H9 (cell line): ENCODE measurements around the gene GAD1. TPM values are rescaled to one million over a fixed set of nuclear protein-coding genes. Genes with fewer than 3 reads are reported as not detected.
A peak's percentile ranks its signal among the peaks of the same experiment; 100 is the strongest.

Experiments
- DNase-seq: peaks from one replicate; pipeline ENCODE4 v3.0.0-alpha.2; 2017
- H2AFZ ChIP-seq: one replicate; pipeline ENCODE4 v1.6.1; 2013; ENCODE audit warnings: mild to moderate bottlenecking, low read length, control low read depth, moderate library complexity
- H2AK5ac ChIP-seq: 2 replicates; pipeline ENCODE4 v1.6.1; 2013; ENCODE audit warnings: low read length, control low read depth, mixed read lengths; ENCODE audit not compliant: insufficient read length
- H2BK120ac ChIP-seq: one replicate; pipeline ENCODE4 v1.6.1; 2013; ENCODE audit warnings: low read depth, mild to moderate bottlenecking, low read length, control low read depth, inconsistent platforms; ENCODE audit not compliant: poor library complexity, severe bottlenecking
- H2BK12ac ChIP-seq: 2 replicates; pipeline ENCODE4 v1.6.1; 2013; ENCODE audit warnings: low read length, control low read depth, mixed read lengths, low read depth; ENCODE audit not compliant: insufficient read length
- H2BK15ac ChIP-seq: 2 replicates; pipeline ENCODE4 v1.6.1; 2013; ENCODE audit warnings: low read depth, low read length, control low read depth
- H2BK20ac ChIP-seq: one replicate; pipeline ENCODE4 v1.6.1; 2013; ENCODE audit warnings: low read depth, mild to moderate bottlenecking, low read length, control low read depth, inconsistent platforms; ENCODE audit not compliant: poor library complexity, severe bottlenecking
- H2BK5ac ChIP-seq: 2 replicates; pipeline ENCODE4 v1.6.1; 2013; ENCODE audit warnings: low read length, control low read depth, mixed read lengths; ENCODE audit not compliant: insufficient read length
- H3K14ac ChIP-seq: 2 replicates; pipeline ENCODE4 v1.6.1; 2013; ENCODE audit warnings: low read length, control low read depth; ENCODE audit not compliant: insufficient read depth
- H3K18ac ChIP-seq: 2 replicates; pipeline ENCODE4 v1.6.1; 2013; ENCODE audit warnings: low read depth, mild to moderate bottlenecking, mixed read lengths, low read length, control low read depth; ENCODE audit not compliant: insufficient read length
- H3K23ac ChIP-seq: 2 replicates; pipeline ENCODE4 v1.6.1; 2013; ENCODE audit warnings: low read length, control low read depth, mixed read lengths, low read depth; ENCODE audit not compliant: insufficient read length
- H3K23me2 ChIP-seq: 2 replicates; pipeline ENCODE4 v1.6.1; 2013; ENCODE audit warnings: low read depth, mild to moderate bottlenecking, mixed read lengths, low read length, control low read depth; ENCODE audit not compliant: insufficient read length, poor library complexity, severe bottlenecking
- H3K27ac ChIP-seq: 2 replicates; pipeline ENCODE4 v1.5.1; 2013; ENCODE audit warnings: low read length, control low read depth, mixed read lengths, low read depth; ENCODE audit not compliant: insufficient read length
- H3K27me3 ChIP-seq: 2 replicates; pipeline ENCODE4 v1.6.1; 2013; ENCODE audit warnings: low read length, control low read depth, inconsistent platforms; ENCODE audit not compliant: insufficient read depth
- H3K4ac ChIP-seq: 2 replicates; pipeline ENCODE4 v1.6.1; 2013; ENCODE audit warnings: low read depth, mild to moderate bottlenecking, control low read depth, inconsistent platforms, low read length, moderate library complexity
- H3K4me1 ChIP-seq: 2 replicates; pipeline ENCODE4 v1.6.1; 2013; ENCODE audit warnings: low read length, control low read depth, inconsistent platforms; ENCODE audit not compliant: insufficient read depth
- H3K4me2 ChIP-seq: 2 replicates; pipeline ENCODE4 v1.6.1; 2013; ENCODE audit warnings: low read length, control low read depth, mixed read lengths; ENCODE audit not compliant: insufficient read length, insufficient read depth
- H3K56ac ChIP-seq: 2 replicates; pipeline ENCODE4 v1.6.1; 2013; ENCODE audit warnings: low read depth, mild to moderate bottlenecking, mixed read lengths, low read length, control low read depth; ENCODE audit not compliant: insufficient read length
- H3K79me1 ChIP-seq: 2 replicates; pipeline ENCODE4 v1.6.1; 2013; ENCODE audit warnings: low read depth, mild to moderate bottlenecking, moderate library complexity, low read length, control low read depth, inconsistent platforms; ENCODE audit not compliant: insufficient read depth, poor library complexity, severe bottlenecking
- H3K79me2 ChIP-seq: 2 replicates; pipeline ENCODE4 v1.6.1; 2013; ENCODE audit warnings: low read length, control low read depth, inconsistent platforms; ENCODE audit not compliant: insufficient read depth
- H3K9ac ChIP-seq: 2 replicates; pipeline ENCODE4 v1.6.1; 2013; ENCODE audit warnings: low read length, control low read depth, mixed read lengths; ENCODE audit not compliant: insufficient read length; ENCODE audit errors: extremely low read depth
- H3K9me3 ChIP-seq: one replicate; pipeline ENCODE4 v1.6.1; 2013; ENCODE audit warnings: low read depth, low read length, inconsistent platforms; ENCODE audit not compliant: control insufficient read depth
- H3T11ph ChIP-seq: one replicate; pipeline ENCODE4 v1.6.1; 2013; ENCODE audit warnings: mild to moderate bottlenecking, low read length, control low read depth, inconsistent platforms
- H4K20me1 ChIP-seq: one replicate; pipeline ENCODE4 v1.6.1; 2013; ENCODE audit not compliant: control insufficient read depth, insufficient read length, insufficient read depth
- H4K5ac ChIP-seq: 2 replicates; pipeline ENCODE4 v1.6.1; 2013; ENCODE audit warnings: low read depth, mild to moderate bottlenecking, mixed read lengths, low read length, control low read depth; ENCODE audit not compliant: insufficient read length
- H4K8ac ChIP-seq: replicated peaks from 2 replicates; pipeline ENCODE4 v1.6.1; 2013; ENCODE audit warnings: low read length, control low read depth, mixed read lengths, low read depth; ENCODE audit not compliant: insufficient read length
- H4K91ac ChIP-seq: 2 replicates; pipeline ENCODE4 v1.6.1; 2013; ENCODE audit warnings: low read depth, mild to moderate bottlenecking, moderate library complexity, mixed read lengths, low read length, control low read depth; ENCODE audit not compliant: insufficient read length
- H3K27ac Mint-ChIP-seq, 3 experiments: 2 replicates in 2 of 3; 3 replicates in 1 of 3; pipeline ENCODE4 v1.8.0; 2020 to 2021; ENCODE audit warnings: mixed read lengths in 3 of 3, mild to moderate bottlenecking in 1 of 3, moderate library complexity in 1 of 3
- H3K27me3 Mint-ChIP-seq: 2 replicates; pipeline ENCODE4 v1.8.0; 2021; ENCODE audit warnings: low read depth, mild to moderate bottlenecking, moderate library complexity, mixed read lengths
- H3K36me3 Mint-ChIP-seq, 3 experiments: 2 replicates in 2 of 3; 3 replicates in 1 of 3; pipeline ENCODE4 v1.8.0; 2020 to 2021; ENCODE audit warnings: low read depth in 3 of 3, mixed read lengths in 3 of 3; ENCODE audit not compliant: insufficient read depth in 1 of 3
- H3K4me1 Mint-ChIP-seq, 2 experiments: 2 replicates each; pipeline ENCODE4 v1.8.0; 2020; ENCODE audit warnings: mixed read lengths in 2 of 2
- H3K4me3 Mint-ChIP-seq, 2 experiments: 2 replicates in 1 of 2; 3 replicates in 1 of 2; pipeline ENCODE4 v1.8.0; 2020 to 2021; ENCODE audit warnings: mild to moderate bottlenecking in 2 of 2, mixed read lengths in 2 of 2, moderate library complexity in 1 of 2
- H3K9me3 Mint-ChIP-seq, 2 experiments: 2 replicates in 1 of 2; 3 replicates in 1 of 2; pipeline ENCODE4 v1.8.0; 2020; ENCODE audit warnings: mild to moderate bottlenecking in 2 of 2, mixed read lengths in 2 of 2, moderate library complexity in 1 of 2
- WGBS: extraction: QIAGEN DNeasy Blood & Tissue Kit; methylation state at CpG from one replicate; pipeline ENCODE4 v1.1.7; 2013; ENCODE audit warnings: missing lambda C conversion rate, low lambda C conversion rate, mixed read lengths; ENCODE audit not compliant: insufficient read length; ENCODE audit errors: extremely low coverage; 5-methylcytosine and 5-hydroxymethylcytosine counted together
- total RNA-seq: library from RNA; stranded (reverse); gene quantifications from 2 replicates; pipeline ENCODE4 v1.2.1, GENCODE V29; 2021
- TF ChIP-seq, protein P1 (sequence below): fragments of 200-600 bp; sonication (generic); conservative IDR thresholded peaks from 3 replicates; pipeline ENCODE4 v1.8.0; 2021; ENCODE audit warnings: antibody characterized with exemption, mild to moderate bottlenecking

GAD1 gene
- total RNA-seq, 1 experiment from 2014 or later: 1.8 TPM

DNA sequence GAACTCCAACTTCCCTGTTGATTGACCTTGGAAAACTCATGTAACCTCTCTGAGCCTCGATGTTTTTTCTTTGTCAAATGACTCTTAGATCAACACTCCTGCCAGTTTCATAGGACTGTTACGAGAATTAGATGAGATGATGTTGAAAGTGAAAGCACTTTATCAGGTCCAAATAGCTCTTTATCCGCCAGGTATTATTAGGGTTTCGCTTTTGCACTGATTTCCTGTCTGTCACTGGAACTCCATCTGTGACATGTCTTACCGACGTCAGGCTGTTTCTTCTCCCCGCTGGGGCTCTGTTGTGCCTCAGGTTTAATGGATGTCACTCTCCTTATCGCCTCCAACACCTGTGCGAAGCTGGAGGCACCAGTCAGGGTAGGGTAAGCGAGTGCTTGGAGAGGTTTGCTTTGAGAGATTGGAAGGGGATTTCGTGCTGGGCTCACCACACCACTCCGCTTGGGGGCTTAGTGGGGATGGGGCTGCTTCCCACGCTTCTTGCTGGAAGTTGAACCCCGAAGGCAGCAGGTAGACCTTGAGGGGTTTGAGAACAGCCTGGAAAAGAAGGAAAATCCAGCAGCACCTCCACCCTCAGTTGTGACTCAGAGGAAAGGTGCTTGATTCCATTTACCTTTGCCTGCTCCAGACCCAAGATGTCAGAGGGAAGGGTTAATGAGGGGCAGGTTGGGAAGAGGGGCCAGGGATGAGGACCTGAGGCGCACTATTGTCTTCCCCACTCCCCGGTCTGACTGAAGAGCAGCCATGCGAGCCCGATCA lies 4.3 kb downstream of the GAD1 start:
- Histone ChIP-seq H3K4me1 (0 out of 2 replicates have a peak, but pooled peaks cover 2% of the 10 kb centered on the region), H3K4me2 (peak overlapping the region; percentile 87), H3K9me3 (no peaks in the 10 kb centered on the region), H4K91ac (no peak overlapping the region), H3K23ac (no peak overlapping the region), H4K8ac (no peak overlapping the region), H2AFZ (no peak overlapping the region), H3K9ac (no peak overlapping the region), H3K27me3 (peaks cover 90% of the 10 kb centered on the region), H2BK20ac (no peak overlapping the region), H4K5ac (no peak overlapping the region), H3K18ac (no peak overlapping the region), H3K79me2 (no peaks in the 10 kb centered on the region), H3K4ac (no peak overlapping the region), H3K27ac (no peak overlapping the region), H3K79me1 (no peaks in the 10 kb centered on the region), H2BK120ac (no peak overlapping the region), H3K23me2 (peaks cover 49% of the 10 kb centered on the region), H3K14ac (no peak overlapping the region), H4K20me1 (peaks cover 5% of the 10 kb centered on the region), H2BK12ac (no peak overlapping the region), H2BK5ac (no peak overlapping the region), H3T11ph (no peak overlapping the region), H2AK5ac (no peak overlapping the region), H2BK15ac (no peak overlapping the region), H3K56ac (no peak overlapping the region)
- peak; percentile 55 for DNase-seq
- WGBS: no CpG with 5 or more reads among the region's 18 CpGs
- H3K9me3 Mint-ChIP-seq: peaks cover 0 to 4% of the 10 kb centered on the region in 2 experiments; a peak in 4 of 5 replicates
- peaks cover 100% of the 10 kb centered on the region for H3K27me3 Mint-ChIP-seq
- TF ChIP-seq, protein P1, sequence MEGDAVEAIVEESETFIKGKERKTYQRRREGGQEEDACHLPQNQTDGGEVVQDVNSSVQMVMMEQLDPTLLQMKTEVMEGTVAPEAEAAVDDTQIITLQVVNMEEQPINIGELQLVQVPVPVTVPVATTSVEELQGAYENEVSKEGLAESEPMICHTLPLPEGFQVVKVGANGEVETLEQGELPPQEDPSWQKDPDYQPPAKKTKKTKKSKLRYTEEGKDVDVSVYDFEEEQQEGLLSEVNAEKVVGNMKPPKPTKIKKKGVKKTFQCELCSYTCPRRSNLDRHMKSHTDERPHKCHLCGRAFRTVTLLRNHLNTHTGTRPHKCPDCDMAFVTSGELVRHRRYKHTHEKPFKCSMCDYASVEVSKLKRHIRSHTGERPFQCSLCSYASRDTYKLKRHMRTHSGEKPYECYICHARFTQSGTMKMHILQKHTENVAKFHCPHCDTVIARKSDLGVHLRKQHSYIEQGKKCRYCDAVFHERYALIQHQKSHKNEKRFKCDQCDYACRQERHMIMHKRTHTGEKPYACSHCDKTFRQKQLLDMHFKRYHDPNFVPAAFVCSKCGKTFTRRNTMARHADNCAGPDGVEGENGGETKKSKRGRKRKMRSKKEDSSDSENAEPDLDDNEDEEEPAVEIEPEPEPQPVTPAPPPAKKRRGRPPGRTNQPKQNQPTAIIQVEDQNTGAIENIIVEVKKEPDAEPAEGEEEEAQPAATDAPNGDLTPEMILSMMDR: no peak
- peak overlapping the region; percentile 23 to 82; a peak in 4 of 5 replicates for H3K4me3 Mint-ChIP-seq
- peaks cover 45 to 50% of the 10 kb centered on the region in 2 experiments for H3K4me1 Mint-ChIP-seq
- peaks cover 0 to 2% (median 0%) of the 10 kb centered on the region in 3 experiments; a peak in 2 of 7 replicates for H3K36me3 Mint-ChIP-seq
- no peak overlapping the region for H3K27ac Mint-ChIP-seq
